HG02678 (cell line): ENCODE data around the gene CHTF18.

Experiments
- ATAC-seq: cut with Tn5 transposase; IDR thresholded peaks from one replicate; pipeline ENCODE4 v1.9.1; 2021; ENCODE audit warnings: mild to moderate bottlenecking, moderate library complexity; ENCODE audit not compliant: unreplicated experiment

Gene CHTF18

GRCh38 chr16:790086-790485, 1.7 kb downstream of the CHTF18 start:
- ATAC-seq = no peak

DNA sequence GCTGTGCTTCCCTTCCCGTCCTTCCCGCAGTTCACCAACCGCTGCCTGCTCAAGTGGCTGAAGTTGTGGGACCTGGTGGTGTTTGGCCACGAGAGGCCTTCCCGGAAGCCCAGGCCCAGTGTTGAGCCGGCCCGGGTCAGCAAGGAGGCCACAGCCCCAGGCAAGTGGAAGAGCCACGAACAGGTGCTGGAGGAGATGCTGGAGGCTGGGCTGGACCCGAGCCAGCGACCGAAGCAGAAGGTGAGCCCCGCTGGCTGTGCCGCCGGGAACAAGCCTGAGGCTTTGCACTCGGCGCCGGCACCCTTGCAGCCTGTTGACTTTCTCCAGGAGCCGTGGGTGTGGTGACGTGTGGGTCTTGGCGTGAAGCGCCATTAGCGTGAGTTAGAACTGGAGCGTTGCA, 2.7 kb downstream of the CHTF18 start:
- no peak for ATAC-seq

- ATAC-seq = no peak
Measured at GRCh38 chr16:792221-792995, 4.0 kb downstream of the CHTF18 start.

DNA sequence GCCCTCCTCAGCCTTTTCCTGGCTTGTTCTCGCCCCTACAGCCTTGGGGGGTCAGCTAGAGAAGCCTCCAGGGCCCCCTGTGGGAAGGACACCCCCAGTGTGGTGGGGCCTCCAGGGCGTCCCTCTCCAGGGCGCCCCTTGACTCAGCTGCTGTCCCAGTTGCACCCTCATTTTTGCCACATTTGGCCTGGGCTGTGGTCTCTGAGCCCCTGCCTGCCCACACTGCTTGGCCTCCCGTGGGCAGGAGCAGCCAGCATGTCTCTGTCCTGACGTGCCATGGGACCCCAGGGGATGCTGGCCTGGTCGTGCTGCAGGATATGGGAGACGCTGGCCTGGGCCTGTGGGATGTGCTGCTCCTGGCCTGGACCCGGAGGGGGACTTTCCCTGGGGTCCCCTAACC, 5.0 kb downstream of the CHTF18 start:
- ATAC-seq = no peak

DNA sequence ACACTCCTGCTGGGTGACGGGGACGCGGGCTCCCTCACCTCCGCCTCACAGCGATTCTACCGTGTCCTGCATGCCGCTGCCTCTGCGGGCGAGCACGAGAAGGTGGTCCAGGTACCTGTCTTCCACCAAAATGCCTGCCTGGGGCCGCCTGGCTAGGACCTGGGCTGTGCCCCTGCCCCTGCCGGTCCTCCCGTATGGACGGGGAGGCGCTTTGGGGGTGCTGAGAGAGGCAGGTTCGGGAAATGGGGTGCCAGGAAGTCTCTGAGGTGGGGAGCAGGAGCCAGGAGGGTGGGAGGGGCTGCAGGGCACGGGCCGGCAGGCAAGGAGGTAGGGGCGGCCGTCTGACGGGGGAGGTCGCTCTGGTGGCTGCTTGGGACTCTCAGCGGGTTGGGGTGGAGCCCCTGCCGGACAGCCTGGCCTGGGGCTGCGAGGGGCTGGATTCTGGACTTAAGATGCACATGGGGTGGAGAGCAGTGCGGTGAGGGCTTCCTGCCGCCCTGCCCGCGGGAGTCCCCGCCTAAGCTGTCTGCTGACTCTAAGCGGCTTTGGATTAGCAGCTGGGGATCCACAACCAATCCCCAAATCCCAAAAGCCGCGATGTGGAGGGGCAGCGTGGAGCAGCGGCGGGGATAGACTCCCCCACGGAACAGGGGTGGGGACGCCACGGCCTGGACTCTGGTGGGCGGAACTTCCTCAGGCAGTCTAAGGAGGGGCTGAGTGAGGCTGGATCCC, 5.8 kb downstream of the CHTF18 start:
- no peak for ATAC-seq

DNA sequence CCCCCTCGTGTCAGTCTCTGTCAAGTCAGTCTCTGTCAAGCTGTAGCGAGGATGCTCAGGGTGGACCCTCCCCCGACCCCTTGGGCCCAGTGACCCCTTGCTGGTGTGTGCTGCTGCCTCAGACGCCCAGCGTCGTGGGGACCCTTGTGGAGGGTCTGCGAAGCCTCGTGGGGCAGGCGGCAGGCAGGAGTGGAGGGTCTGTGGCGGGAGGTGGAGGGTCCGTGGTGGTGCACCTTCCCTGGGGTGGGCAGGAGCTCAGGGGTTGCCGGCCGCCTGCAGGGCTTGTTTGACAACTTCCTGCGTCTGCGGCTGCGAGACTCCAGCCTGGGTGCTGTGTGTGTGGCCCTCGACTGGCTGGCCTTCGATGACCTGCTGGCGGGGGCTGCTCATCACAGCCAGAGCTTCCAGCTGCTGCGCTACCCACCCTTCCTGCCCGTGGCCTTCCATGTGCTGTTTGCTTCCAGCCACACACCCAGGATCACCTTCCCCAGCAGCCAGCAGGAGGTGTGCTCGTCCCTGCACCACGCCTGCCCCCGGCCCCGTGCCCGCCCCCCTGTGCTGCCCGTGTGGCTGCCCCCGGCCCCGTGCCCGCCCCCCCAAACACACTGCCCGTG, 6.5 kb downstream of the CHTF18 start:
- no peak for ATAC-seq

DNA sequence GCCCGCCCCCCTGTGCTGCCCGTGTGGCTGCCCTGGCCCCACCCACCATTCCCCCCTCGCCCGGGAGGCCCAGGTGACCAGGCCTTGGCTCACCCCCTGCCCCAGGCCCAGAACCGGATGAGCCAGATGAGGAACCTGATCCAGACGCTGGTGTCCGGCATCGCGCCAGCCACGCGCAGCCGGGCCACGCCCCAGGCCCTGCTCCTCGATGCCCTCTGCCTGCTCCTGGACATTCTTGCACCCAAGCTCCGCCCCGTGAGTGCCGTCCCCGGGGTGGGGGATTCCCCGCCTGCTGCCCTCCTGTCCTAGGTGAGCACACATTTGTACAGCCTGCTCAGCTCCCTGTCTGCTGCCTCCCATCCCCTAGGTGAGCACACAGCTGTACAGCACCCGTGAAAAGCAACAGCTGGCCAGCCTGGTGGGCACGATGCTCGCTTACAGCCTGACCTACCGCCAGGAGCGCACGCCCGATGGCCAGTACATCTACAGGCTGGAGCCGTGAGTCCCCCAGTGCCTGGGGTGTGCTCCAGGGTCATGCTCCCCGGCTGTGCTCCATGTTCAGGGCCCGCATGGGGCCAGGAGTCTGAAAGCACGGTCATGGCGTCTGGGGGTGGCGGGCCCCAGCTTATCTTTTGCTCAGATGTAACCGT, 7.3 kb downstream of the CHTF18 start:
- ATAC-seq = no peak

- no peak for ATAC-seq
Measured at GRCh38 chr16:796296-797119, 8.1 kb downstream of the CHTF18 start.

GRCh38 chr16:797120-797420, 8.7 kb downstream of the CHTF18 start:
- ATAC-seq = no peak

DNA sequence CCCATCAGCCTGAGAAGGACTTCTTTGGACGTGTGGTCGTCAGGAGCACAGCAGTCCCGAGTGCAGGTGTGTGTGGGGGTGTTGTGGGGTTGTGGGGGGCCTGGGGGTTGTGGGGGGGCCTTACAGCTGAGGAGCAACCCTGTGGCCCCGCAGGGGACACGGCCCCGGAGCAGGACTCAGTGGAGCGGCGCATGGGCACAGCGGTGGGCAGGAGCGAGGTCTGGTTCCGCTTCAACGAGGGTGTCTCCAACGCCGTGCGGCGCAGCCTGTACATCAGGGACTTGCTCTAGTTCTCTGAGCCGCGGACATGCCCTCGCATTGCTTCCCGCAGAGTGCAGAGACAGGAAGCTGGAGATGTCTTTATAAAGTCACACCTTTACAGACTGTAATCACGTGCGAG, 9.3 kb downstream of the CHTF18 start:
- ATAC-seq = no peak

DNA sequence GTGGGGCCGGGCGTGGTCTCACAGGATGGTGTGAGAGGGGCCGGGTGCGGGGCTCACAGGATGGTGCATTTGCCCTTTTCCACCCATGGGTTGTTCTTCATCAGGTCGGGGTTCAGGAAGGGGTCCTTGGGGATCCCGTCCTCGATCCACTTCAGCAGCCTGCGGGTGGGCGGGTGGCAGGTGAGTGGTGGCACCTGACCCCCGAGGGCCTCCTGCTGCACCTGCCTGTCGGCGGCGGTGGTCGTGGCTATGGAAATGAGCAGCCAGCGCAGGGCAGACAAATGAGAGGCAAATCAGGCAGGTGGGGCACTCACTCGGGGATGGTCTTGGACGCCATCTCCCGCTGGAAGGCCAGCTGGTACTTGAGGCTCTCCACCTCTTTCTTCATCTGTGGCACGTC, 10.2 kb downstream of the CHTF18 start:
- no peak for ATAC-seq

DNA sequence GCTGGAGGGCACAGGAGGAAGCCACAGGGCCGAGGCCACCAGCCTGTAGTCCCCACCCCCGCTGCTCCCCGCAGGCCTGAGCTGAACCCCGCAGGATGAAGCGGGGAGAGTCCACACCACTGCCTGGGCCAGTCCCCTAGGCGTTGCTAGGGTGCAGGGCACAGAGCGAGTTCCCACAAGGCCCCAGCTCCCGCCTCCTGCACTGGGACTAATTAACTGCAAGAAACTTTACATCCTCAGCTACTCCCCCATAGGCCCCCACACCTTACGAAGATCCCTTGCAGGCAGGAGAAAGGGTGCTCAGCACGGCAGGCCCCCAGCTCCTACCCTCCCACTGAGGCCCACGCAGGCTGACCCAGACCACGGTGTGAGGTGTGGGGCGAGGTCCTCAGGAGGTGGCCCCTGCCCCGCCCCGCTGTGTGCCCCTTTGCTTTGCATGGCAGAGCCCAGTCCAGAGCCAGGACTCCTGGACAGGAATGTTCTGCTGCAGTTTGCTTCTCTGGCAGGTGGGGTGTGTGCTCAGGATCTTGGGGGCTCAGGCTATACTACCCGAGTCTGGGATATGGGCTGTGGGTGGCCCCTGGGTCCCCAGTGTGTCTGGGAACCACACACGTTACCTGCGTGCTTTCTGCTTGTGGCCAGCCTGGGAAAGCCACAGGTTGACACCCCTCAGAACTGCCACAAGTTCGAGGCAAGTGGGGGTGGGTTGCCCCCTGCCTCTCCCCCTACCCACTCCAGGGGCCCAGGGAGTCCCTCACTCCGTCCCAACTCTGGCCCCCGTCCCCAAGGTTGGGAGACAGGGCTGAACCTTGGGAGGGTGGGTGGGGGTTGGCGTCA, 10.9 kb downstream of the CHTF18 start:
- ATAC-seq = no peak

- no peak for ATAC-seq
Measured at GRCh38 chr16:799948-800833, 11.8 kb downstream of the CHTF18 start, which contains the start of gene GNG13. GNG13 (minus strand) TSS chr16:800734; CDS start chr16:799077, 1,657 bp downstream.

DNA sequence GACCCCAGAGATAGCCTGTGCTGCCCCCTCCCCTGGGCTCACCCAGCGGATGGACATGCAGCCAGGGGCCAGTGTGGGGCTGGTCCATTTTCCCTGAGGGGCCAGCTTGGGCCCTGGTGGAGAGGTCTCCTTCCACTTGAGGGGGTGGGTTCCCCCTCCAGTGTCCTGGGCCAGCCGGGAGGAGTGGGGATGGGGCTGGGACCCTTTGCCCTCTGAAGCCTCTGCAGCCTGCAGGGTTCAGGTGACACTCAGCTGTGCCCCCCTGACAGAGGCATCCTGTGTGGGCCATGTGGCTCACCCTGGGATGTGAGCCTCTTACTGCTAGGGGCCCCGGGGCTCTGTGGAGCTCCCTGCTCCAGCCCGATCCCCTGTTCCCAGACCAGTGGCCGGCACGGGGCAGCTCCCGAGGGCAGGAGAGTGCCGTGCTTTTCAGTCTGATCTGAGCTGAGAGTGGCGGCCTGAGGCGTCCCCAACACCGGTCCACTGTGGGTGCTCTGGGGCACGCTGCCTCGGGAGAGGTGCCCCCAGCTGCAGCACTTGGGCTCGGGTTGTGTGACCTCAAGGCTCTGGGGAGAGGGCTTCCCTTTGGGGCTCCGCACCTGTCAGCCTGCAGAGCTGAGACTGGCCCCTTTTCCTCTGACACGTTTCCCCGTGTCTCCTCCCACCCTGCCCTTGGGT, 12.6 kb downstream of the CHTF18 start:
- no peak for ATAC-seq

- ATAC-seq = no peak
Measured at GRCh38 chr16:801584-802363, 13.4 kb downstream of the CHTF18 start.

- ATAC-seq = no peak
Measured at GRCh38 chr16:802461-802860, 14.0 kb downstream of the CHTF18 start.

GRCh38 chr16:802914-803753, 14.7 kb downstream of the CHTF18 start:
- no peak for ATAC-seq
